Astrocyte of the spinal cord (primary cell): ENCODE results near the gene SNTG2.

Source experiments
- DNase-seq: peaks from one replicate; pipeline ENCODE4 v3.0.0; 2011; ENCODE audit warnings: low read depth, low spot score
- H3K4me3 ChIP-seq: 2 replicates; pipeline ENCODE4 v1.5.1; 2011; ENCODE audit warnings: low read depth, mild to moderate bottlenecking, low read length, moderate library complexity
- CTCF ChIP-seq: IDR thresholded peaks from 2 replicates; pipeline ENCODE4 v1.5.1; 2012; ENCODE audit warnings: low read depth, mild to moderate bottlenecking, low read length, inconsistent platforms
- in situ Hi-C: cut with HindIII; loops from 2 replicates; pipeline ENCODE4 v1.10.0; 2017; ENCODE audit warnings: low sequenced_read_pairs

Gene SNTG2

GRCh38 chr2:1136846-1137245 is 186.2 kb downstream of the SNTG2 start:
- DNase-seq = no peak

DNA sequence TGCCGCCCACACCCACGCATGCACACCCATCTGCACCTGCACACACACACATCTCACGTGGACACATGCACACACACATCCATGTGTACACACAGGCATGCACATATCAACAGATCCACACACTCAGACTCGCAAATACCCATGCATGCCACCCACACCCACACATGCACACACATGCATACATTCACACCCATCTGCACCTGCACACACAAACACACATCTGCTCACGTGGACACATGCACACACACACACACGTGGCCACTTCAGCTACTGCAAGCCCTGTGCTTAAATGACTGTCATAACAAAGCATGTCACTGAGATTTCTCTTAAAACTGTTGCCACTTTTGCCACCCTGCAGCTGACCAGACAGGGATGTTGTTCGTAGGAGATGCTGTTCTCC is 186.6 kb downstream of the SNTG2 start:
- no peak for TF ChIP-seq CTCF
- in situ Hi-C loops = no loop called here
- DNase-seq = no peak
- H3K4me3 ChIP-seq = no peak overlapping the region

More at GRCh38 chr2:1136846-1137245, 186.2 kb downstream of the SNTG2 start:
- TF ChIP-seq CTCF = no peak
- no peak overlapping the region for H3K4me3 ChIP-seq
- in situ Hi-C loops = no loop called here

DNA sequence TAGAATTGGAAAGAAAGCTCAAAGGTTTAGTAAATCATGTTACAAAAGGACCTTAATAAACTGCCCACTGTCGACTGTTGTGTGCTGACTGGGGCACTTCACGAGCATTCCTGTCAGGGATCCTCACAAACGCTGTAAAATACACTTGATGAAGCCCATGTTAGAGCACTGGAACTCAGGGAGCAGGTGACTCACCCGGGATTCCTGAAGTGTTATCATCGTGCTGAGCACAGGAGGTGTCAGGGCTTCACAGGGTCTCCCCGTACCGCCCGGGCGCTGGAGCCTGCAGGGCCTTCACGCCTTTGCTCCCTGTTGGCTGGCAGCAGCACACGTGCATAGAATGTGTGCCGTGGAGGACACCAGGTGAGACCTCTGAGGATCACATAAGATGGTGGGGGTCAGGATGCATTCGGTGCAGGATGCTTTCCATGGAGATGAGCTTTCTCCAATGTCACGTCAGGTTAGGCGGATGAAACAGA is 187.3 kb downstream of the SNTG2 start:
- DNase-seq = no peak

GRCh38 chr2:1140389-1141003 is 189.8 kb downstream of the SNTG2 start:
- H3K4me3 ChIP-seq = no peak overlapping the region
- in situ Hi-C loops = no loop called here
- no peak for DNase-seq
- peak; percentile 85 for TF ChIP-seq CTCF

More for the DNA sequence above, 187.3 kb downstream of the SNTG2 start:
- no peak for TF ChIP-seq CTCF
- no peak overlapping the region for H3K4me3 ChIP-seq
- in situ Hi-C loops = no loop called here

DNA sequence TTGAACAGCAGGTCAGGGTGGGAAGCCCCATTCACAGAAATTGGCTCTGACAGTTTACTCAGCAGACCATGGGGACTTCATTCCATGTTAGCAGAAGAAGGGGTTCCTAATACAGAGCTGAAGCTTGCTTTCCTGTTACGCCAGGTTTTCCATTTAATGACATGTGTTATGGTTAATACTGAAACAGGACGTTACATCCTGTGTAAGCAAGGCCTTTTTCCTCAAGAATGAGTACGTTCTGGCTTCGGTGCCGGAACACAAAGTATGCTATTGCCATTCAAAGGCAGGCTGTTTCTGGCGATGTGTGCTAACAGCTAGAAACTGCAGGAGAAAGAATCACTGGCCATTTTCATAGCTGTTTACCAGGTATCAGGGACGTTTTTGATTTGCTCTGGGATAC is 190.4 kb downstream of the SNTG2 start:
- H3K4me3 ChIP-seq = no peak overlapping the region
- TF ChIP-seq CTCF = no peak
- in situ Hi-C loops = no loop called here
- no peak for DNase-seq

DNA sequence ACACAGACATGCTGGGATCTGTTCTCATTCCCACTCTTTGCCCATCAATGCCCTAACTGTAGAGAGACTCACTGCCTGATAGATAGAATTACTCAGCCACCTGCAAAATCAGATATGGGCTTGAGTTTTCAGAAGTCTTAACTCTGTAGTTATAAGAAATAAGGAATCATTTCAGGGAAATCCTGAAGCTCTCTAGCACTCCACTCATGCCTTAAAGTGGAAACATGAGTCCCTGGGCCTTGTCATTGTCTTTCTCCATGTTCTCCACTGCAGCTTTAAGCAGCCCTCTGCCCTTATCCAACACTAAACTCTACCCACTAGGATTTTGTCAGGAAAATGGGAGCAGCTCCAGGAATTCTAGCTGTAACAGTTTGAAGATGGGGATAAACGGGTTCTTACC is 192.5 kb downstream of the SNTG2 start:
- DNase-seq = no peak
- in situ Hi-C loops = no loop called here
- H3K4me3 ChIP-seq = no peak overlapping the region
- no peak for TF ChIP-seq CTCF
